ENCODE results near the gene EXOC3.
"Not testable (repeated sequence)": the region's sequence is repeated elsewhere in the genome, so short reads cannot be mapped to it uniquely, and the experiment has no call there.

The EXOC3 gene

GRCh38 chr5:458547-459353 lies 15.8 kb downstream of the EXOC3 start:
- DNase-seq = peak; percentile 87

- DNase-seq = no peak
These were observed 16.7 kb downstream of the EXOC3 start for GRCh38 chr5:459562-460272.

- no peak for DNase-seq
These were observed 17.3 kb downstream of the EXOC3 start for GRCh38 chr5:460273-460625.

- no peak for DNase-seq
These were observed 19.1 kb downstream of the EXOC3 start for GRCh38 chr5:462051-462481.

- DNase-seq = no peak
These were observed 20.3 kb downstream of the EXOC3 start for GRCh38 chr5:463301-463700.

- DNase-seq = no peak
These were observed 21.0 kb downstream of the EXOC3 start for GRCh38 chr5:463952-464351.

GRCh38 chr5:464446-464842 lies 21.5 kb downstream of the EXOC3 start:
- DNase-seq = no peak

- no peak for DNase-seq
These were observed 22.0 kb downstream of the EXOC3 start for GRCh38 chr5:464843-465590.

GRCh38 chr5:465591-466403 lies 22.8 kb downstream of the EXOC3 start:
- DNase-seq = no peak

GRCh38 chr5:466661-467310 lies 23.8 kb downstream of the EXOC3 start:
- no peak for DNase-seq

- no peak for DNase-seq
These were observed 25.4 kb downstream of the EXOC3 start for GRCh38 chr5:468401-468800.

- no peak for DNase-seq
These were observed 26.9 kb downstream of the EXOC3 start for GRCh38 chr5:469752-470483.

- no peak for DNase-seq
These were observed 28.2 kb downstream of the EXOC3 start for GRCh38 chr5:470961-471749.

- DNase-seq = no peak
These were observed 28.7 kb downstream of the EXOC3 start for GRCh38 chr5:471750-472058.

- DNase-seq = no peak
These were observed 29.2 kb downstream of the EXOC3 start for GRCh38 chr5:472076-472655.

- DNase-seq = peak; percentile 64
These were observed 29.9 kb downstream of the EXOC3 start for GRCh38 chr5:472656-473550.

- peak; percentile 24 for DNase-seq
These were observed 30.7 kb downstream of the EXOC3 start for GRCh38 chr5:473551-474192.

GRCh38 chr5:474232-474839 lies 31.4 kb downstream of the EXOC3 start:
- not testable (repeated sequence) for DNase-seq
